ENCODE results near the gene RUNX3. TPM values are rescaled to one million over a fixed set of nuclear protein-coding genes. Genes with fewer than 3 reads are reported as not detected.

RUNX3 gene
- total RNA-seq, 1 experiment from 2014 or later = 1.5 TPM

- no peaks in the 10 kb centered on the region for H3K9me3 Mint-ChIP-seq
- CTCF ChIA-PET = interaction anchor here (1.0 to 2.6 kb wide), 4 partner anchors 11 to 101 kb away, joined by 4 to 25 read pairs (median 6); no protein-coding TSS in a partner anchor
- no peak overlapping the region for H3K4me3 Mint-ChIP-seq
- no peak overlapping the region for H3K27ac Mint-ChIP-seq
- POLR2A ChIA-PET = no interaction called here
- H3K4me1 Mint-ChIP-seq = peaks cover 45% of the 10 kb centered on the region
- H3K27me3 Mint-ChIP-seq (ENCODE audit: low read depth) = peaks cover 45% of the 10 kb centered on the region
- no peaks in the 10 kb centered on the region for H3K36me3 Mint-ChIP-seq
- no peak for DNase-seq (ENCODE audit: low spot score)
- TF ChIP-seq, protein P1, sequence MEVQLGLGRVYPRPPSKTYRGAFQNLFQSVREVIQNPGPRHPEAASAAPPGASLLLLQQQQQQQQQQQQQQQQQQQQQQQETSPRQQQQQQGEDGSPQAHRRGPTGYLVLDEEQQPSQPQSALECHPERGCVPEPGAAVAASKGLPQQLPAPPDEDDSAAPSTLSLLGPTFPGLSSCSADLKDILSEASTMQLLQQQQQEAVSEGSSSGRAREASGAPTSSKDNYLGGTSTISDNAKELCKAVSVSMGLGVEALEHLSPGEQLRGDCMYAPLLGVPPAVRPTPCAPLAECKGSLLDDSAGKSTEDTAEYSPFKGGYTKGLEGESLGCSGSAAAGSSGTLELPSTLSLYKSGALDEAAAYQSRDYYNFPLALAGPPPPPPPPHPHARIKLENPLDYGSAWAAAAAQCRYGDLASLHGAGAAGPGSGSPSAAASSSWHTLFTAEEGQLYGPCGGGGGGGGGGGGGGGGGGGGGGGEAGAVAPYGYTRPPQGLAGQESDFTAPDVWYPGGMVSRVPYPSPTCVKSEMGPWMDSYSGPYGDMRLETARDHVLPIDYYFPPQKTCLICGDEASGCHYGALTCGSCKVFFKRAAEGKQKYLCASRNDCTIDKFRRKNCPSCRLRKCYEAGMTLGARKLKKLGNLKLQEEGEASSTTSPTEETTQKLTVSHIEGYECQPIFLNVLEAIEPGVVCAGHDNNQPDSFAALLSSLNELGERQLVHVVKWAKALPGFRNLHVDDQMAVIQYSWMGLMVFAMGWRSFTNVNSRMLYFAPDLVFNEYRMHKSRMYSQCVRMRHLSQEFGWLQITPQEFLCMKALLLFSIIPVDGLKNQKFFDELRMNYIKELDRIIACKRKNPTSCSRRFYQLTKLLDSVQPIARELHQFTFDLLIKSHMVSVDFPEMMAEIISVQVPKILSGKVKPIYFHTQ (CRISPR knock-in tag; IDR thresholded peaks at IDR 0.05) = no peak
- TF ChIP-seq MXD4 (CRISPR knock-in tag; IDR thresholded peaks at IDR 0.05; ENCODE audit: borderline replicate concordance) (no peak), ZNF121 (CRISPR knock-in tag; IDR thresholded peaks at IDR 0.05) (no peak), NR2C2 (CRISPR knock-in tag; IDR thresholded peaks at IDR 0.05) (no peak), USF1 (CRISPR knock-in tag; IDR thresholded peaks at IDR 0.05) (no peak), SP1 (CRISPR knock-in tag; conservative IDR thresholded peaks at IDR 0.05) (no peak), ZNF416 (CRISPR knock-in tag; IDR thresholded peaks at IDR 0.05) (no peak), RELA (CRISPR knock-in tag; IDR thresholded peaks at IDR 0.05; ENCODE audit: borderline replicate concordance) (no peak)
- TF ChIP-seq, protein P2, sequence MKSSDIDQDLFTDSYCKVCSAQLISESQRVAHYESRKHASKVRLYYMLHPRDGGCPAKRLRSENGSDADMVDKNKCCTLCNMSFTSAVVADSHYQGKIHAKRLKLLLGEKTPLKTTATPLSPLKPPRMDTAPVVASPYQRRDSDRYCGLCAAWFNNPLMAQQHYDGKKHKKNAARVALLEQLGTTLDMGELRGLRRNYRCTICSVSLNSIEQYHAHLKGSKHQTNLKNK (CRISPR knock-in tag; IDR thresholded peaks at IDR 0.05) = no peak
- TF ChIP-seq, protein P3, sequence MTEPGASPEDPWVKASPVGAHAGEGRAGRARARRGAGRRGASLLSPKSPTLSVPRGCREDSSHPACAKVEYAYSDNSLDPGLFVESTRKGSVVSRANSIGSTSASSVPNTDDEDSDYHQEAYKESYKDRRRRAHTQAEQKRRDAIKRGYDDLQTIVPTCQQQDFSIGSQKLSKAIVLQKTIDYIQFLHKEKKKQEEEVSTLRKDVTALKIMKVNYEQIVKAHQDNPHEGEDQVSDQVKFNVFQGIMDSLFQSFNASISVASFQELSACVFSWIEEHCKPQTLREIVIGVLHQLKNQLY (CRISPR knock-in tag; IDR thresholded peaks at IDR 0.05) = no peak
- ATAC-seq = no peak
Observed at GRCh38 chr1:24936684-24937083, 6.6 kb upstream of the RUNX3 start.

- no peak overlapping the region for H3K27ac Mint-ChIP-seq
- ATAC-seq = no peak
- no peaks in the 10 kb centered on the region for H3K36me3 Mint-ChIP-seq
- DNase-seq (ENCODE audit: low spot score) = no peak
- no peak overlapping the region for H3K4me3 Mint-ChIP-seq
- ChIA-PET POLR2A (no interaction called here), CTCF (interaction anchor here (1.5 to 2.6 kb wide), 4 partner anchors 74 to 232 kb away, joined by 3 to 25 read pairs (median 8); no protein-coding TSS in a partner anchor)
- peaks cover 53% of the 10 kb centered on the region for H3K27me3 Mint-ChIP-seq (ENCODE audit: low read depth)
- H3K4me1 Mint-ChIP-seq = peaks cover 51% of the 10 kb centered on the region
- no peaks in the 10 kb centered on the region for H3K9me3 Mint-ChIP-seq
- TF ChIP-seq ZNF232 (CRISPR knock-in tag; IDR thresholded peaks at IDR 0.05) (no peak), CREB1 (CRISPR knock-in tag; IDR thresholded peaks at IDR 0.05) (no peak), USF1 (CRISPR knock-in tag; IDR thresholded peaks at IDR 0.05) (no peak), ATF1 (CRISPR knock-in tag; IDR thresholded peaks at IDR 0.05) (no peak), FOXP4 (CRISPR knock-in tag; IDR thresholded peaks at IDR 0.05) (no peak), MYBL2 (CRISPR knock-in tag; IDR thresholded peaks at IDR 0.05) (no peak), JUN (CRISPR knock-in tag; IDR thresholded peaks at IDR 0.05) (no peak), ETV6 (CRISPR knock-in tag; IDR thresholded peaks at IDR 0.05) (no peak), ESRRA (CRISPR knock-in tag; IDR thresholded peaks at IDR 0.05; ENCODE audit: borderline replicate concordance) (no peak), ZNF219 (CRISPR knock-in tag; IDR thresholded peaks at IDR 0.05; ENCODE audit: borderline replicate concordance) (no peak), NR3C1 (CRISPR knock-in tag; conservative IDR thresholded peaks at IDR 0.05; ENCODE audit: low read depth) (no peak)
- TF ChIP-seq, protein P4, sequence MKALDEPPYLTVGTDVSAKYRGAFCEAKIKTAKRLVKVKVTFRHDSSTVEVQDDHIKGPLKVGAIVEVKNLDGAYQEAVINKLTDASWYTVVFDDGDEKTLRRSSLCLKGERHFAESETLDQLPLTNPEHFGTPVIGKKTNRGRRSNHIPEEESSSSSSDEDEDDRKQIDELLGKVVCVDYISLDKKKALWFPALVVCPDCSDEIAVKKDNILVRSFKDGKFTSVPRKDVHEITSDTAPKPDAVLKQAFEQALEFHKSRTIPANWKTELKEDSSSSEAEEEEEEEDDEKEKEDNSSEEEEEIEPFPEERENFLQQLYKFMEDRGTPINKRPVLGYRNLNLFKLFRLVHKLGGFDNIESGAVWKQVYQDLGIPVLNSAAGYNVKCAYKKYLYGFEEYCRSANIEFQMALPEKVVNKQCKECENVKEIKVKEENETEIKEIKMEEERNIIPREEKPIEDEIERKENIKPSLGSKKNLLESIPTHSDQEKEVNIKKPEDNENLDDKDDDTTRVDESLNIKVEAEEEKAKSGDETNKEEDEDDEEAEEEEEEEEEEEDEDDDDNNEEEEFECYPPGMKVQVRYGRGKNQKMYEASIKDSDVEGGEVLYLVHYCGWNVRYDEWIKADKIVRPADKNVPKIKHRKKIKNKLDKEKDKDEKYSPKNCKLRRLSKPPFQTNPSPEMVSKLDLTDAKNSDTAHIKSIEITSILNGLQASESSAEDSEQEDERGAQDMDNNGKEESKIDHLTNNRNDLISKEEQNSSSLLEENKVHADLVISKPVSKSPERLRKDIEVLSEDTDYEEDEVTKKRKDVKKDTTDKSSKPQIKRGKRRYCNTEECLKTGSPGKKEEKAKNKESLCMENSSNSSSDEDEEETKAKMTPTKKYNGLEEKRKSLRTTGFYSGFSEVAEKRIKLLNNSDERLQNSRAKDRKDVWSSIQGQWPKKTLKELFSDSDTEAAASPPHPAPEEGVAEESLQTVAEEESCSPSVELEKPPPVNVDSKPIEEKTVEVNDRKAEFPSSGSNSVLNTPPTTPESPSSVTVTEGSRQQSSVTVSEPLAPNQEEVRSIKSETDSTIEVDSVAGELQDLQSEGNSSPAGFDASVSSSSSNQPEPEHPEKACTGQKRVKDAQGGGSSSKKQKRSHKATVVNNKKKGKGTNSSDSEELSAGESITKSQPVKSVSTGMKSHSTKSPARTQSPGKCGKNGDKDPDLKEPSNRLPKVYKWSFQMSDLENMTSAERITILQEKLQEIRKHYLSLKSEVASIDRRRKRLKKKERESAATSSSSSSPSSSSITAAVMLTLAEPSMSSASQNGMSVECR (CRISPR knock-in tag; IDR thresholded peaks at IDR 0.05; ENCODE audit: borderline replicate concordance) = no peak
Observed at GRCh38 chr1:24935615-24936484, 5.8 kb upstream of the RUNX3 start.

Measured in WTC11 (cell line).